ENCODE data around the gene FAM120B. TPM values are rescaled to one million over a fixed set of nuclear protein-coding genes. Genes with fewer than 3 reads are reported as not detected.

The FAM120B gene
- total and polyA plus RNA-seq, 4 experiments from 2014 or later: 22.7 to 48.6 (median 40.1) TPM

DNA sequence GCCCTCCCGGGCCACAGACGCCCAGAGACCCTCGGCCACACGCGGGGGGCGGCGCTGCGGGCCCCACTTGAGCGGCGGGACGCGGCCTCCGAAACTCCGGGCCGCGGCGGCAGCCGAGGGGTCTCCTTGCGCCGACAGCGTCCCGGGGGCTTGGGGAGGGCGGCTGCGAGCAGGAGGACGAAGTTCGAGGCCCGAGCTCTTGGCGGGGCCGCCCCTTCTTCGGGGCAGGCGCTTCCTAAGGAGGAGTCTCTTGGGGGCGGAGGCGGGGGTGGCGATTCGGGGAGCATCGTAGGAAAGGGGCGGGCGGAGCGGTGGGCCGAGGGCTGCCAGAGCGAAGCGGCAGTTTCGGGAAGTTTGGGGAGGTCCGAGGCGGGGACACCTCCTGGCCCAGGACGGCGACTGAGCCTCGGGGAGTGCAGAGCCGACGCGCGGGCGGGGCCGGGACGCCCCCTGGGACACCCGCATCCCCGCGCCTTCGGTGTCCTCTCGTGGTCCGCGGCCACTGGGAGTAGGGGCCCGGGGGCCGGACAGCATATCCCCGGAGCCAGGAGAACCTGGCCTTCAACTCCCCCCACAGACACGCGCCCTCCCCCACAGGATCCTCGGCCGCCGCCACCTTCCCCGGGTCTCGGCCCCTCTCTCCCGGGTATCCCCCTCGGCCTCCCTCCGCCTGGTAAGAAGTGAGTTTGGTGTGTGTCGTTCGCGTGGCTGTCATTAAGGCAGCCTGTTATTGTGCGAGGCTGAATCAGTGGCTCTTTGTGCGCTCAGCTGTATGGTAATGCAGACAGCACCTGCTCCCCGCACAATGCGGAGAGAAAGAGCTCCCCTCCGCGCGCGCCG is 15.1 kb upstream of the FAM120B start:
- intact Hi-C loops (cut with micrococcal nuclease): loop anchor here (1.0 to 5.0 kb wide), 4 partner anchors 15 to 204 kb away; partner anchors contain the start of gene FAM120B
- Mint-ChIP-seq H3K4me3 (peak overlapping the region; percentile 88 to 98 (median 90)), H3K27me3 (peaks cover 39 to 45% of the 10 kb centered on the region in 2 donors), H3K27ac (peak overlapping the region; percentile 7 to 84 (median 75)), H3K36me3 (peaks cover 0 to 7% of the 10 kb centered on the region in 2 donors), H3K9me3 (no peaks in the 10 kb centered on the region), H3K4me1 (peaks cover 28 to 53% (median 38%) of the 10 kb centered on the region in 4 donors)
- Histone ChIP-seq H3K4me3 (ENCODE audit: low read length in 2 of 2) (peak overlapping the region in 1 of 2 donors; percentile 55), H3K27me3 (ENCODE audit: insufficient read depth, low read length) (peaks cover 51% of the 10 kb centered on the region), H3K9me3 (ENCODE audit: control insufficient read depth in 1 of 2, low read length in 2 of 2) (no peaks in the 10 kb centered on the region), H3K4me1 (ENCODE audit: insufficient read depth, low read length) (peaks cover 61% of the 10 kb centered on the region), H3K27ac (ENCODE audit: low read depth, low read length) (no peak overlapping the region), H3K36me3 (ENCODE audit: insufficient read depth, low read length) (no peaks in the 10 kb centered on the region)
- CTCF ChIA-PET (ENCODE audit: partially characterized antibody): interaction anchor here (1.1 to 6.2 kb wide), 12 partner anchors 12 to 503 kb away, joined by 3 to 31 read pairs (median 5); no protein-coding TSS in a partner anchor
- DNase-seq: peak; percentile 43 to 61 (median 43)
- POLR2A ChIA-PET (ENCODE audit: partially characterized antibody): interaction anchor here (0.9 to 5.1 kb wide), 9 partner anchors 11 to 341 kb away, joined by 3 to 47 read pairs (median 8); partner anchors contain the start of gene FAM120B

DNA sequence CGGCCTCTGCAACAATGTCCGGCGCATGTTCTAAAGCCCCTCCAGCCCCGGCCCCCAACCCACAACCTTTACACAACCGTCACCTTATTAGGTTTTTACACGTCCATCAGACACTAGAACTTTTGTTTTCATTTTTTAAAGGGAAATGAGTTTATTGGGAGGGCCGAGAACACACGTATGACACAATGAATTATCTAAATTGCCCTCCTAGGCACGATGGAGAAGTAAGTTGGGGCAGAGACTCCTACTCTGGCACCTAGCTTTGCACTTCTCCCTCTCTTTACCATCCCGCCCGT is 14.5 kb upstream of the FAM120B start:
- peak overlapping the region; percentile 86 to 98 (median 90) for H3K4me3 Mint-ChIP-seq
- ChIA-PET POLR2A (ENCODE audit: partially characterized antibody) (interaction anchor here (0.9 to 5.1 kb wide), 7 partner anchors 12 to 341 kb away, joined by 3 to 47 read pairs (median 8); partner anchors contain the start of gene FAM120B), CTCF (ENCODE audit: partially characterized antibody) (interaction anchor here (0.7 to 6.2 kb wide), 15 partner anchors 12 to 503 kb away, joined by 3 to 31 read pairs (median 5); no protein-coding TSS in a partner anchor)

DNA sequence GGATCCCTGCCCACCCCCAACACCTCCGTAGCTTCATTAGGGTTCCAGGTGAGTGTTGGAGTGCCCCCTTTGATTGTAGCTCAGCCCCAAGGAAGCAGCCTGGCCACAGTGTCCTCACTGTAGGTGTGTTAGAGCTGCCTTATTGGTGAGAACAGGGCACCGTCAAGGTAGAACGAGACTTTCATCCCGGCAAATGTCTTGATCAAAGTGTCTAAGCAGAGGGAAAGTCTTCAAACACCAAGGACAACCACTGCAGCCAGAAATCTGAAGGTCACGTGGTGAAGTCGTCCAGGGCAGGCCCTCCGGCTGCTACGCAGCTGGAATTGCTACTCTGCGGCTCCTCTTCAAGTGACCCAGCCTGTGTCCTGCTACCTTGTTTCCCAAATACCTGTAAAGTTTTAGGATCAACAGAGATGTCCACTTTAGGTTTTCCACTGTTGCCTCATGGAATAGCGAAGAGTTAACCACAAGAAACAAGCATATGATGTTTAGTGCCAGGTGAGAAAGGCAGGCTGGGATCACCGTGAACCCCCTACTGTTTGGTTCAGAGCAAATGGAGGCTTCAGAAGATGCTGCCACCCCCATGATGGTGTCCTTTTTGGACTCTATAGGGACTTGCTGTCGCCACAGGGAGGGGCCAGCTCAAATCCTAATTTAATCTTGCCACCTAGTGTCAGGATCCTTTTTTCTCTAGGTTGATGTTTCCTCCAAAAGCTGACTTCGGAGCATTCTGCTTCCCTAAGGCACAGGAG is 14.0 kb upstream of the FAM120B start:
- peaks cover 43% of the 10 kb centered on the region for H3K27me3 ChIP-seq (ENCODE audit: insufficient read depth, low read length)
- Mint-ChIP-seq H3K4me1 (peaks cover 30 to 53% (median 38%) of the 10 kb centered on the region in 4 donors), H3K27ac (peak overlapping the region in 3 of 7 donors; percentile 18 to 79 (median 73)), H3K27me3 (peaks cover 37 to 43% of the 10 kb centered on the region in 2 donors), H3K9me3 (no peaks in the 10 kb centered on the region), H3K4me3 (peak overlapping the region; percentile 86 to 98 (median 90)), H3K36me3 (peaks cover 0 to 7% of the 10 kb centered on the region in 2 donors)
- DNase-seq: no peak
- CTCF ChIA-PET (ENCODE audit: partially characterized antibody): interaction anchor here (0.7 to 6.2 kb wide), 18 partner anchors 11 to 504 kb away, joined by 3 to 31 read pairs (median 4); no protein-coding TSS in a partner anchor
- intact Hi-C loops (cut with micrococcal nuclease): loop anchor here (1.0 to 5.0 kb wide), 7 partner anchors 14 to 502 kb away; partner anchors contain the start of gene FAM120B
- no peaks in the 10 kb centered on the region for H3K9me3 ChIP-seq (ENCODE audit: control insufficient read depth in 1 of 2, low read length in 2 of 2)
- no peaks in the 10 kb centered on the region for H3K36me3 ChIP-seq (ENCODE audit: insufficient read depth, low read length)
- H3K4me3 ChIP-seq (ENCODE audit: low read length in 2 of 2): peak overlapping the region in 1 of 2 donors; percentile 55
- POLR2A ChIA-PET (ENCODE audit: partially characterized antibody): interaction anchor here (0.9 to 5.1 kb wide), 6 partner anchors 13 to 342 kb away, joined by 3 to 47 read pairs (median 9); partner anchors contain the start of gene FAM120B
- H3K27ac ChIP-seq (ENCODE audit: low read depth, low read length): no peak overlapping the region
- H3K4me1 ChIP-seq (ENCODE audit: insufficient read depth, low read length): peaks cover 69% of the 10 kb centered on the region

More for the DNA sequence above, 14.5 kb upstream of the FAM120B start:
- intact Hi-C loops (cut with micrococcal nuclease): loop anchor here (1.0 to 5.0 kb wide), 4 partner anchors 14 to 205 kb away; partner anchors contain the start of gene FAM120B
- no peak overlapping the region for H3K27ac ChIP-seq (ENCODE audit: low read depth, low read length)
- peaks cover 28 to 53% (median 38%) of the 10 kb centered on the region in 4 donors for H3K4me1 Mint-ChIP-seq
- peaks cover 34 to 41% of the 10 kb centered on the region in 2 donors for H3K27me3 Mint-ChIP-seq
- H3K4me1 ChIP-seq (ENCODE audit: insufficient read depth, low read length): peaks cover 67% of the 10 kb centered on the region
- peaks cover 0 to 7% of the 10 kb centered on the region in 2 donors for H3K36me3 Mint-ChIP-seq
- peaks cover 48% of the 10 kb centered on the region for H3K27me3 ChIP-seq (ENCODE audit: insufficient read depth, low read length)
- H3K27ac Mint-ChIP-seq: peak overlapping the region in 5 of 7 donors; percentile 7 to 84 (median 79)
- DNase-seq: no peak
- no peaks in the 10 kb centered on the region for H3K9me3 Mint-ChIP-seq
- H3K4me3 ChIP-seq (ENCODE audit: low read length in 2 of 2): peak overlapping the region in 1 of 2 donors; percentile 55
- H3K9me3 ChIP-seq (ENCODE audit: control insufficient read depth in 1 of 2, low read length in 2 of 2): no peaks in the 10 kb centered on the region
- H3K36me3 ChIP-seq (ENCODE audit: insufficient read depth, low read length): no peaks in the 10 kb centered on the region

DNA sequence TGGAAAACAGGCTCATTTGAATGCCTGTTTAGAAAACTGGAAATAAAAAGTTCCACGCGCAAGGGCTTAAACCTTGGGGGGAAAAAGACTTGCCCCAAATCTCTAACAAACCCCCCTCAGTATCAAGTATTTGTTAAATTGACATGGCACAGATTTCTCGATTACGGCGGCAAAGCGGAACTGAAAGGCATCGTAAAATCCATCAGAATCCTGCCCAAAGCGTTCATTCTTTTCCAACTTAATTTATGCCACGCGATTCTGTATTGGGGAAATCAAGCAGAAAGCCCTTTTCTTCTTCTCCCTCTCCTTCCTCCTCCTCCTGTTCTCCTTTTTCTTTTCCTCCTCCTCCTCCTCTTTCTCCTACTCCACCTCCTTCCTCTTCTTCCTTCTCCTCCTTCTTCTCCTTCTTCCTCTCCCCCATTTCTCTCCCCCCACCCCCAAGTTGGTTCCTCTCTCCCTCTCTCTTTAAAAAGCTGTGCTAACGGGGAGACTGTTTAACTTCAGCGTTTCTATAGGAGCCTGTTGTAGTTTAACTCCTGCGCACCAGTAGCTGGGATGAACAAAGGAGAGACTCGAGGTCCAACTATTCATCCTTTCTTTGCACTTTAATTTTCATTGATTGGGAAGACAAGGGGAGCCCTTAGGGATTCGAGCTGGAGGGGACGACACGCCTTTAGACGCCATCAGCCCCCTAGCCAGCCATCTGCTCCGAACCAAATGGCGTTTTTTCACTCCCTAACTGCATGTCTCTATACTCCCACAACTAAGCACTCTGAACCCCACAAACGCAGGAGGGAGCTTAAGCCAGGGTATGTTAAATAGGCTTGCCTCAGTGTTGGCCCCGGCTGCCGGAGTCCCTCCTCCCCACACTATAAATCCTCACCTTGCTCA is 13.0 kb upstream of the FAM120B start:
- Histone ChIP-seq H3K27me3 (ENCODE audit: insufficient read depth, low read length) (peaks cover 41% of the 10 kb centered on the region), H3K4me1 (ENCODE audit: insufficient read depth, low read length) (peaks cover 61% of the 10 kb centered on the region), H3K4me3 (ENCODE audit: low read length in 2 of 2) (no peak overlapping the region), H3K9me3 (ENCODE audit: control insufficient read depth in 1 of 2, low read length in 2 of 2) (no peaks in the 10 kb centered on the region), H3K27ac (ENCODE audit: low read depth, low read length) (no peak overlapping the region), H3K36me3 (ENCODE audit: insufficient read depth, low read length) (no peaks in the 10 kb centered on the region)
- DNase-seq: no peak
- peak overlapping the region in 1 of 7 donors; percentile 4 for H3K27ac Mint-ChIP-seq
- ChIA-PET CTCF (ENCODE audit: partially characterized antibody) (interaction anchor here (0.7 to 6.2 kb wide), 13 partner anchors 11 to 473 kb away, joined by 3 to 31 read pairs (median 5); no protein-coding TSS in a partner anchor), POLR2A (ENCODE audit: partially characterized antibody) (interaction anchor here (0.8 to 4.1 kb wide), 4 partner anchors 13 to 304 kb away, joined by 3 to 22 read pairs (median 8); partner anchors contain the start of gene FAM120B)
- intact Hi-C loops (cut with micrococcal nuclease): loop anchor here (1.0 to 5.0 kb wide), 5 partner anchors 146 to 503 kb away; no protein-coding TSS in a partner anchor
- H3K9me3 Mint-ChIP-seq: no peaks in the 10 kb centered on the region
- peak overlapping the region in 6 of 8 donors; percentile 22 to 91 (median 43) for H3K4me3 Mint-ChIP-seq
- H3K36me3 Mint-ChIP-seq: peaks cover 0 to 7% of the 10 kb centered on the region in 2 donors
- peaks cover 28 to 48% (median 34%) of the 10 kb centered on the region in 4 donors for H3K4me1 Mint-ChIP-seq
- H3K27me3 Mint-ChIP-seq: peaks cover 36 to 44% of the 10 kb centered on the region in 2 donors

GRCh38 chr6:170294298-170294730 is 12.2 kb upstream of the FAM120B start:
- CTCF ChIA-PET (ENCODE audit: partially characterized antibody): interaction anchor here (1.0 to 6.2 kb wide), 4 partner anchors 10 to 344 kb away, joined by 3 to 31 read pairs (median 4); no protein-coding TSS in a partner anchor
- H3K4me3 Mint-ChIP-seq: peak overlapping the region in 5 of 8 donors; percentile 71 to 91 (median 73)
- POLR2A ChIA-PET (ENCODE audit: partially characterized antibody): interaction anchor here (3.0 to 4.3 kb wide), 2 partner anchors 13 to 22 kb away, joined by 8 to 22 read pairs; partner anchors contain the start of gene FAM120B
- Histone ChIP-seq H3K9me3 (ENCODE audit: control insufficient read depth in 1 of 2, low read length in 2 of 2) (no peaks in the 10 kb centered on the region), H3K36me3 (ENCODE audit: insufficient read depth, low read length) (no peaks in the 10 kb centered on the region), H3K4me1 (ENCODE audit: insufficient read depth, low read length) (peaks cover 57% of the 10 kb centered on the region), H3K27ac (ENCODE audit: low read depth, low read length) (no peak overlapping the region), H3K4me3 (ENCODE audit: low read length in 2 of 2) (no peak overlapping the region), H3K27me3 (ENCODE audit: insufficient read depth, low read length) (peaks cover 37% of the 10 kb centered on the region)
- H3K27me3 Mint-ChIP-seq: peaks cover 33 to 42% of the 10 kb centered on the region in 2 donors
- no peak for DNase-seq
- intact Hi-C loops (cut with micrococcal nuclease): loop anchor here (5.0 kb wide), 2 partner anchors 147 to 207 kb away; no protein-coding TSS in a partner anchor
- no peaks in the 10 kb centered on the region for H3K9me3 Mint-ChIP-seq
- peak overlapping the region in 1 of 7 donors; percentile 4 for H3K27ac Mint-ChIP-seq
- peaks cover 24 to 43% (median 30%) of the 10 kb centered on the region in 4 donors for H3K4me1 Mint-ChIP-seq
- peaks cover 0 to 4% of the 10 kb centered on the region in 2 donors for H3K36me3 Mint-ChIP-seq

Data from CD4-positive, alpha-beta memory T cell (primary cell).